ENCODE measurements around the gene TRPV6.

DNA sequence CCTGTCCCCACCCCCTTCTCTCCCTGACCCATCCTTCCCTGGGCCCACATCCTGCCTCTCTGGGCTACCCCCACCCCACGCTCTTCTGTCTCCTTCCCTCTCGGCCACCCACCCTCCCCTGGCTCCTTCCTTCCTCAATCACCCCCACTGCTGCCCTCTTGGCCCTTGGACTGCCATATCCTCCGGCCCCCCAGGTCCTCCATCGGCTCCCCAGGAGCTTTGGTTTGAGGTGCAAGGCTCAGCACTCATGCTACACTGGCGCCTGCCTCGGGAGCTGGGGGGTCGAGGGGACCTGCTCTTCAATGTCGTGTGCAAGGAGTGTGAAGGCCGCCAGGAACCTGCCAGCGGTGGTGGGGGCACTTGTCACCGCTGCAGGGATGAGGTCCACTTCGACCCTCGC, 19.8 kb downstream of the TRPV6 start:
- TF ChIP-seq, protein P1, sequence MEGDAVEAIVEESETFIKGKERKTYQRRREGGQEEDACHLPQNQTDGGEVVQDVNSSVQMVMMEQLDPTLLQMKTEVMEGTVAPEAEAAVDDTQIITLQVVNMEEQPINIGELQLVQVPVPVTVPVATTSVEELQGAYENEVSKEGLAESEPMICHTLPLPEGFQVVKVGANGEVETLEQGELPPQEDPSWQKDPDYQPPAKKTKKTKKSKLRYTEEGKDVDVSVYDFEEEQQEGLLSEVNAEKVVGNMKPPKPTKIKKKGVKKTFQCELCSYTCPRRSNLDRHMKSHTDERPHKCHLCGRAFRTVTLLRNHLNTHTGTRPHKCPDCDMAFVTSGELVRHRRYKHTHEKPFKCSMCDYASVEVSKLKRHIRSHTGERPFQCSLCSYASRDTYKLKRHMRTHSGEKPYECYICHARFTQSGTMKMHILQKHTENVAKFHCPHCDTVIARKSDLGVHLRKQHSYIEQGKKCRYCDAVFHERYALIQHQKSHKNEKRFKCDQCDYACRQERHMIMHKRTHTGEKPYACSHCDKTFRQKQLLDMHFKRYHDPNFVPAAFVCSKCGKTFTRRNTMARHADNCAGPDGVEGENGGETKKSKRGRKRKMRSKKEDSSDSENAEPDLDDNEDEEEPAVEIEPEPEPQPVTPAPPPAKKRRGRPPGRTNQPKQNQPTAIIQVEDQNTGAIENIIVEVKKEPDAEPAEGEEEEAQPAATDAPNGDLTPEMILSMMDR (IDR thresholded peaks at IDR 0.05), result no peak
- TF ChIP-seq POLR2A (IDR thresholded peaks at IDR 0.05) (no peak), POLR2AphosphoS5 (IDR thresholded peaks at IDR 0.05) (no peak), EP300 (IDR thresholded peaks at IDR 0.05) (no peak)

Data from sigmoid colon (tissue), 4 donors.